Skin epidermis (tissue), 12 donors: ENCODE data around the gene THOC2.
"Not testable (repeated sequence)": the region's sequence is repeated elsewhere in the genome, so short reads cannot be mapped to it uniquely, and the experiment has no call there.

Experiments used
- H3K27ac ChIP-seq, 21 experiments: fragments of 200-600 bp; sonication (generic) in 11 of 21; one replicate each; pipeline ENCODE4 v1.5.0; 2020; ENCODE audit warnings: mild to moderate bottlenecking in 3 of 21, inconsistent platforms in 2 of 21, moderate library complexity in 2 of 21
- H3K4me3 ChIP-seq, 7 experiments: fragments of 200-600 bp; sonication (generic) in 2 of 7; one replicate each; pipeline ENCODE4 v1.5.0; 2020; ENCODE audit warnings: inconsistent platforms in 2 of 7, mild to moderate bottlenecking in 2 of 7, moderate library complexity in 1 of 7

The THOC2 gene

DNA sequence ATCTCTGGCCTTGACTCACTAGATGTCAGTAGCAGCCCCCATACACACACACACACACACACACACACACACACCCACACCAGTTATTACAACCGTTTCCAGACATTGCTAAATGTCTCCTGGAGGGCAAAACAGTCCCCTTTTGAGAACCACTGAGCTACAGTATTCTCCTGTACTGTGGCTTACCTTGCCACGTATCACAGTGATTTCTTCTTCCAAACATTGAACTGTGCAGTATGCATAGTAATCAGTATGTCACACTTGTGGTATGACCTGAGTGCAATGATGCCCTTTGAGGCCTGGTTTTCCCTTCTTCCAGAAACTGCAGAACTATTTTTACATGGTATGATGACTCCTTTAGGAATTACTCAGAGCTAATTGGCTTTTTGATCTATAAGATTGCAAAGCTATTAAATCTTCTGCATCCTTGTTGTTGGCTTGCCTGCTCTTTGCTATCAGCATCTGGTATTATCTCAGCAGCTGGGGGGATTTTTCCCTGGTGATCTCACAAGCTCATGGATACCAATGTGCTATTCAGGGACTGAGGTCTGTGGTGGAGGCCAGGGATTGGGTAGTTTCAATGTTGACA is 3.6 kb upstream of the THOC2 start:
- Histone ChIP-seq H3K27ac (no peak overlapping the region), H3K4me3 (no peak overlapping the region)

GRCh38 chrX:123735137-123735536 is 2.3 kb upstream of the THOC2 start:
- not testable (repeated sequence) for H3K4me3 ChIP-seq, H3K27ac ChIP-seq

DNA sequence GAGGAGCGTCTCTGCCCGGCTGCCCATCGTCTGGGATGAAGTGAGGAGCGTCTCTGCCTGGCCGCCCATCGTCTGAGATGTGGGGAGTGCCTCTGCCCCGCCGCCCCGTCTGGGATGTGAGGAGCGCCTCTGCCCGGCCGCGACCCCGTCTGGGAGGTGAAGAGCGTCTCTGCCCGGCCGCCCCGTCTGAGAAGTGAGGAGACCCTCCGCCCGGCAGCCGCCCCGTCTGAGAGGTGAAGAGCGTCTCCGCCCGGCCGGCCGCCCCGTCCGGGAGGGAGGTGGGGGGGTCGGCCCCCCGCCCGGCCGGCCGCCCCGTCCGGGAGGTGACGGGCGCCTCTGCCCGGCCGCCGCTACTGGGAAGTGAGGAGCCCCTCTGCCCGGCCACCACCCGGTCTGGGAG is 1.2 kb upstream of the THOC2 start:
- H3K27ac ChIP-seq, H3K4me3 ChIP-seq: not testable (repeated sequence)

- H3K4me3 ChIP-seq: peak overlapping the region; percentile 60 to 79 (median 70)
- H3K27ac ChIP-seq: peak overlapping the region in 20 of 21 experiments; percentile 60 to 86 (median 80)
Measured at GRCh38 chrX:123731987-123732669, 724 bp downstream of the THOC2 start.

DNA sequence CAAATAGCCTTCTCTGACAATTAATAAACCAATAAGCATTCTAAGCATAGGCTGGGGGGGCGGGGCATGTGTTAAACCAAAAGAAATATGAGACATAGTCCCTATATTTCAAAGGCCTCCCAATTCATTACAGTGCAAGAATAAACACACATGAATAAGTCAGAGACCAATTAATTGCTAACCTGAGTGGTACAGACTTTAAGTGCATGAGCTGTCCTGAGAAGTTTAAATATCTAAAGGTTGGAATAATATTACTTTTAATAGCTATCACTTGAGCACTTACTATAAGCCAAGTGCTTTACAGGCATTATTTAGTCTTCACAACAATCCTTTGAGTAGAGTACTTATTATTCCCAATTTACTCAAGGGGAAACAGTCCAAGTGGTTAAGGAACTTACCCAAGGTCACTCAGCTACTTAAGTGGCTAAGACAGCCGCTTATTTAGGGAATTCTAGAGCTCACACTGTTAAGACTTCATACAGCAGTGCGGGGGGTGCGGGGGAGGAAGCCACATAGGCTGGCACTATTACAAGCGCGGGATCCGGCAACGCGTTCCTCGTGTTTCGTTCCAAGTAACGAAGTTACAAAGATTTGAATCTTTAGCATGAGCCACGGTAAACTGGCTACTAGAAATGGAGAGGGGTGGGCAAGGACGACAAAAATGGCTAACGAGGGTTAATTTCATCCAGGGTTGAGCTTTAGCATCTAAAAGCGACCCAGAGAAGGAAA is 1.4 kb downstream of the THOC2 start:
- Histone ChIP-seq H3K4me3 (peak overlapping the region; percentile 60 to 79 (median 70)), H3K27ac (peak overlapping the region in 12 of 21 experiments; percentile 17 to 86 (median 80))

GRCh38 chrX:123728554-123728953 is 4.3 kb downstream of the THOC2 start:
- Histone ChIP-seq H3K4me3 (no peak overlapping the region), H3K27ac (no peak overlapping the region)

GRCh38 chrX:123728016-123728415 is 4.8 kb downstream of the THOC2 start:
- Histone ChIP-seq H3K27ac (no peak overlapping the region), H3K4me3 (no peak overlapping the region)

DNA sequence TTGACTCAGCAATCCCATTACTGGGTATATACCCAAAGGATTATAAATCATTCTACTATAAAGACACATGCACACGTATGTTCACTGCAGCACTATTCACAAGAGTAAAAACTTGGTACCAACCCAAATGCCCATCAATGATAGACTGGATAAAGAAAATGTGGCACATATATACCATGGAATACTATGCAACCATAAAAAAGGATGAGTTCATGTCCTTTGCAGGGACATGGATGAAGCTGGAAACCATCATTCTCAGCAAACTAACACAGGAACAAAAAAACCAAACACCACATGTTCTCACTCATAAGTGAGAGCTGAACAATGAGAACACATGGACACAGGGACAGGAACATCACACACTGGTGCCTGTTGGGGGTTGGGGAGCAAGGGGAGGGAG is 10.7 kb downstream of the THOC2 start:
- H3K4me3 ChIP-seq, H3K27ac ChIP-seq: not testable (repeated sequence)

DNA sequence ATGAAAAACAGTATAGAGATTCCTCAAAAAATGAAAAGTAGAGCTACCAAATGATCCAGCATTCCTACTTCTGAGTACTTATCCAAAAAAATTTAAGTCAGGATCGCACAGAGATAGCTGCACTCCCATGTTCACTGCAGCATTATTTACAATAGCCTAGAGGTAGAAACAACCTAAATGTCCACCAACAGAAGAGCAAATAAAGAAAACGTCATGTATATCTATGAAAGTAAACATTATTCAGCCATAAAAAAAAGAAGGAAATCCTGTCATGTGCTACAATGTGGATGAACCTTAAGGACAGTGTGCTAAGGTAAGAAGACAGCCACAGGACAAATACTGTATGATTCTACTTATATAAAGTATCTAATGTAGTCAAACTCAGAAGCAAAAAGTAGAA is 12.4 kb downstream of the THOC2 start:
- H3K27ac ChIP-seq: no peak overlapping the region
- H3K4me3 ChIP-seq: no peak overlapping the region

GRCh38 chrX:123713841-123714240 is 19.0 kb downstream of the THOC2 start:
- Histone ChIP-seq H3K27ac (no peak overlapping the region), H3K4me3 (no peak overlapping the region)

GRCh38 chrX:123713434-123713833 is 19.4 kb downstream of the THOC2 start:
- Histone ChIP-seq H3K27ac (no peak overlapping the region), H3K4me3 (no peak overlapping the region)

DNA sequence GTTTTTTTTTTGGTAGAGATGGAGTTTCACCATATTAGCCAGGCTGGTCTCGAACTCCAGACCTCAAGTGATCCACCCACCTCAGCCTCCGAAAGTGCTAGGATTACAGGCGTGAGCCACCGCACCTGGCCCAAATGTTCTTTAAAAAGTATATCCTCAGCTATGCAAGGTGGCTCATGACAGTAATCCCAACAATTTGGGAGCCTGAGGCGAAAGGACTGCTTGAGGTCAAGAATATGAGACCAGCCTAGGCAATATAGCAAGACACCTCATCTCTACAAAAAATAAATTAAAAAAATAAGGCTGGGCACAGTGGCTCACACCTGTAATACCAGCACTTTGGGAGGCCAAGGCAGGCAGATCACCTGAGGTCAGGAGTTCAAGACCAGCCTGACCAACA is 21.7 kb downstream of the THOC2 start:
- not testable (repeated sequence) for H3K4me3 ChIP-seq, H3K27ac ChIP-seq

- Histone ChIP-seq H3K4me3 (no peak overlapping the region), H3K27ac (no peak overlapping the region)
Measured at GRCh38 chrX:123704781-123705180, 28.1 kb downstream of the THOC2 start.

DNA sequence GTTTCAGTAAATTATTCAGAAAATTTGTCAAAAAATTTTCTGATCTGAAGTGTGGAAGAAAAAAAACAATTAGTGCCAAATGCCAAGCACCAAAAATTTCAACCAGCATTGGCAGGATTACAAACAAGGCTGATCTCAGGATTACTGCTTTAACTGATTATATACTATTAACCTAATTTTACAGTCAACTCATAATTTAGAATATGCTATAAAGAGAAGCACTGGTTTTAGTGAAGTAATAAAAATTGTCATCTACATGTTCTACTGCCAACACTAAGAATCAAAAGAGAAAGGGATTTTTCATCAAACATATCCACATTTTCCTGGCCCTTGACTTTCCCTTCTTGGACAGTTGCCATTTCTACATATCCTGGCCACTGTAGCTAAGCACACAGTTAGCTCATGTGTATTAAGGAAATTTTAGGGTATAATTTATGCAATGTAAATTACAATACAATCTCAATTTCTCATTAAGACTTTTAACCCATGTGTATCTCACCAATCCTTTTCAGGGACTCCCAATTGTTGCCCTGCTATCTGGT is 33.8 kb downstream of the THOC2 start:
- Histone ChIP-seq H3K27ac (no peak overlapping the region), H3K4me3 (no peak overlapping the region)

- H3K27ac ChIP-seq: no peak overlapping the region
- H3K4me3 ChIP-seq: no peak overlapping the region
Measured at GRCh38 chrX:123696334-123696733, 36.5 kb downstream of the THOC2 start.

GRCh38 chrX:123695242-123695641 is 37.6 kb downstream of the THOC2 start:
- Histone ChIP-seq H3K4me3 (no peak overlapping the region), H3K27ac (no peak overlapping the region)

- Histone ChIP-seq H3K27ac (no peak overlapping the region), H3K4me3 (no peak overlapping the region)
Measured at GRCh38 chrX:123691776-123692175, 41.1 kb downstream of the THOC2 start.

DNA sequence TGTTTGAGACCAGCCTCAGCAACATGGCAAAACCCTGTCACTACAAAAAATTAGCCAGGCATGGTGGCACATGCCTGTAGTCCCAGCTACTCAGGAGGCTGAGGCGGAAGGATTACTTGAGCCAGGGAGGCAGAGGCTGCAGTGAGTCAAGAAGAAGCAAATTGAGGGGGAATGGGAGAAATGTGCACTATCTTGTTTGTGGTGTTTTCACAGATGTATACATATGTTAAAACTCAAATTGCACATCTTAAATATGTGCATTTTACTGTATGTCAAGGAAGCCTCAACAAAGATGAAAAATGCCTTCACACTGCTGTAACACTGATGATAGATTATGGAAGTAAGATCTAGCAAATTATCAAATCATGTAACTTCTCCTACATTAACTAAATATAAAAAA is 44.3 kb downstream of the THOC2 start:
- Histone ChIP-seq H3K4me3 (no peak overlapping the region), H3K27ac (no peak overlapping the region)

GRCh38 chrX:123685232-123685631 is 47.6 kb downstream of the THOC2 start:
- H3K4me3 ChIP-seq: no peak overlapping the region
- H3K27ac ChIP-seq: no peak overlapping the region

GRCh38 chrX:123682186-123682585 is 50.7 kb downstream of the THOC2 start:
- Histone ChIP-seq H3K4me3 (no peak overlapping the region), H3K27ac (no peak overlapping the region)
